Chondrocyte (in vitro differentiated cells): ENCODE data around the gene ABCD3. TPM values are rescaled to one million over a fixed set of nuclear protein-coding genes. Genes with fewer than 3 reads are reported as not detected.

Source experiments
- DNase-seq: peaks from one replicate; pipeline ENCODE4 v3.0.0; 2021; ENCODE audit warnings: mixed read lengths, low spot score
- H3K27ac Mint-ChIP-seq: one replicate; pipeline ENCODE4 v1.8.0; 2021; ENCODE audit warnings: mild to moderate bottlenecking, moderate library complexity, mixed read lengths; ENCODE audit not compliant: unreplicated experiment
- H3K27me3 Mint-ChIP-seq: 2 replicates; pipeline ENCODE4 v1.8.0; 2021; ENCODE audit warnings: low read depth, mixed read lengths
- H3K36me3 Mint-ChIP-seq: 2 replicates; pipeline ENCODE4 v1.8.0; 2021; ENCODE audit warnings: low read depth, mixed read lengths
- H3K4me1 Mint-ChIP-seq: 2 replicates; pipeline ENCODE4 v1.8.0; 2021; ENCODE audit warnings: low read depth, mild to moderate bottlenecking, mixed read lengths
- H3K4me3 Mint-ChIP-seq: one replicate; pipeline ENCODE4 v1.8.0; 2021; ENCODE audit warnings: mild to moderate bottlenecking, moderate library complexity, mixed read lengths; ENCODE audit not compliant: unreplicated experiment
- H3K9me3 Mint-ChIP-seq: 2 replicates; pipeline ENCODE4 v1.8.0; 2021; ENCODE audit warnings: low read depth, mixed read lengths
- CTCF ChIP-seq: fragments of 200-600 bp; sonication (generic); IDR thresholded peaks from 2 replicates; pipeline ENCODE4 v1.5.0; 2021; ENCODE audit warnings: antibody characterized with exemption, mild to moderate bottlenecking, moderate library complexity
- total RNA-seq: library from RNA; stranded (reverse); gene quantifications from 3 replicates; pipeline ENCODE4 v1.2.1, GENCODE V29; 2021

Gene ABCD3
- total RNA-seq, 1 donor from 2014 or later: 36.1 TPM

GRCh38 chr1:94490556-94490955, 72.4 kb downstream of the ABCD3 start:
- Mint-ChIP-seq H3K36me3 (peaks cover 17% of the 10 kb centered on the region), H3K27me3 (no peaks in the 10 kb centered on the region), H3K27ac (no peak overlapping the region), H3K9me3 (no peaks in the 10 kb centered on the region), H3K4me1 (no peaks in the 10 kb centered on the region), H3K4me3 (no peak overlapping the region)
- no peak for DNase-seq
- no peak for TF ChIP-seq CTCF

GRCh38 chr1:94496076-94496755, 78.0 kb downstream of the ABCD3 start:
- H3K4me3 Mint-ChIP-seq: no peak overlapping the region
- peaks cover 31% of the 10 kb centered on the region for H3K36me3 Mint-ChIP-seq
- H3K9me3 Mint-ChIP-seq: no peaks in the 10 kb centered on the region
- TF ChIP-seq CTCF: no peak
- DNase-seq: no peak
- no peaks in the 10 kb centered on the region for H3K4me1 Mint-ChIP-seq
- no peak overlapping the region for H3K27ac Mint-ChIP-seq
- no peaks in the 10 kb centered on the region for H3K27me3 Mint-ChIP-seq

DNA sequence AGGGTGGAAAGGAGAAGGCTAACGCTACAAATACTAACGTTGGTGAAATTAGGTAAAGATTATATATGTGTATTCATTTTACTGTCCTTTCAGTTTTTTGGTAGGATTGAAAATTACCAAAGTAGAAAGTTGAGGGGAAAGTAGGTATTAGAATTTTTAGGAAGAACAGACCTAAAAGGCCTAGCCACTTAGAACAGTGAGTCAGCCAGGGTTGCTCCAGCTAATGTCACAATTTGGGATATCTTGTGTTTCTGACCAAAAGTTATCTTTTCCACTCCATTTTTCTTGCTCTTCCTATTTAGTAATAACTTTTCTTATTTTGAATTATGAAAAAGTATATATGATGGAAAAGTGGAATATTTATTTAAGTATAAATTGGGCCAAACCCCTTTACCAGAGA, 83.2 kb downstream of the ABCD3 start:
- DNase-seq: no peak

GRCh38 chr1:94501935-94502334, 83.7 kb downstream of the ABCD3 start:
- Mint-ChIP-seq H3K9me3 (no peaks in the 10 kb centered on the region), H3K4me3 (no peak overlapping the region), H3K27me3 (no peaks in the 10 kb centered on the region), H3K36me3 (peaks cover 33% of the 10 kb centered on the region), H3K4me1 (no peaks in the 10 kb centered on the region), H3K27ac (no peak overlapping the region)
- TF ChIP-seq CTCF: no peak
- DNase-seq: no peak

More for the DNA sequence above, 83.2 kb downstream of the ABCD3 start:
- Mint-ChIP-seq H3K9me3 (no peaks in the 10 kb centered on the region), H3K27me3 (no peaks in the 10 kb centered on the region), H3K36me3 (peaks cover 32% of the 10 kb centered on the region), H3K4me3 (no peak overlapping the region), H3K4me1 (no peaks in the 10 kb centered on the region), H3K27ac (no peak overlapping the region)
- TF ChIP-seq CTCF: no peak

GRCh38 chr1:94503153-94503552, 85.0 kb downstream of the ABCD3 start:
- Mint-ChIP-seq H3K27ac (no peak overlapping the region), H3K27me3 (no peaks in the 10 kb centered on the region), H3K36me3 (peaks cover 33% of the 10 kb centered on the region), H3K9me3 (no peaks in the 10 kb centered on the region), H3K4me1 (no peaks in the 10 kb centered on the region), H3K4me3 (no peak overlapping the region)
- no peak for TF ChIP-seq CTCF
- no peak for DNase-seq
